NCI-H226 (cell line): ENCODE measurements around the gene PDE1A.

Source experiments
- DNase-seq: peaks from one replicate; pipeline ENCODE4 v3.0.0-alpha.2; 2015

Gene PDE1A

DNA sequence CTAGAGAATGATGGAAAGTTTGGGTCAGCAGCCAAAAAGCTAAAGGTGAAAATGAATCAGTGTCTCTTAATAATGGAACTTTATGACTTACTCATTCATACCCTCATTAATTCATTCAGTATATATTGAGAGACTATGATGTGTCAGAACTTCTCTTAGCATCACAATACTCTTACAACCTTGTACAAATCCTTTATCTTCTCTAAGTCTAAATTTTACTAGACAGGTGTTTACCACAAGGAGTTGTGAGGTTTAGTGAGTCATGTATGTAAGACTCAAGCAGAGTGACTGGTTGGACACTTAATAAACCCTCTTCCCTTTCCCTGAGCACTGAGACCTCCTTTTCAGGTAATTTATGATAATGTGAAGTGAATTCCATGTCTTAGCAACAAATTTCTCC is 311.6 kb downstream of the PDE1A start:
- DNase-seq, result no peak

DNA sequence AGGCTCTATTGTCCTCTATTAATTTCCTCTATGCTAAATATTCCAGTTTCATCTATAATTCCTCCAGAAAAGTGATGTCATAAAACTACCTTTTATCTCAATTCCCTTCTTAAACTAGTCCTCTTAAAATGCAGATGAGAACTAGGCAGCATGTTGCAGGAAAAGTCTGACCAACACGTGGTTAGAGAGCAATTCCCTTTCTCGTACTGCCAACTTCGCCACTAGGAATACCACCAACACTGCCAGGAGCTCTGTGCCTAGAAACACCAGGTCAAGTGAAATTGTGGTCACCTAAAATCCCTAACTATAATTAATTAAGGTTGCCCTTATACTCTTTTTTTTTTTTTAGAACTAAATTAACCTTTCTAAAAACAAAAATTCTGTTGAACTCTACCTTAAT is 313.5 kb downstream of the PDE1A start:
- DNase-seq, result no peak

DNA sequence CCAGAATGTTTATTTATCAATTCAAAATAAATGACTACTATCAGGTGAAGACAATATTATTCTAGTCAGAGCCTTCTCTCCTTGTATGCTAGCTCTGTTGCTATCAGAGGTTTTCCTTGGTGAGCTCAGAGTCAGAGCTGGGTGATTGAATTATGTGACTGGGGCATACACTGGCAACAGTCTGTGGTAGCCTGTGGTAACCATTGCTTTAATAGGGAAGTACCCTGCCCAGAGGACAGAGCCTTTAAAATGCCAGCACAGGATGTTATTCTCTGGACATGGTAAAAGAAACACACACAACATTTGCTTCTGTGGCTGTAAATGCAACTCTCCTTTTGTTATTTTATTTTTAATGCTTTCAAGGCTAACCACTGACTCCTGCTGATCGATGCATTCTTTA is 316.5 kb downstream of the PDE1A start:
- DNase-seq, result no peak

GRCh38 chr2:182103526-182103925 is 323.3 kb downstream of the PDE1A start:
- no peak for DNase-seq

DNA sequence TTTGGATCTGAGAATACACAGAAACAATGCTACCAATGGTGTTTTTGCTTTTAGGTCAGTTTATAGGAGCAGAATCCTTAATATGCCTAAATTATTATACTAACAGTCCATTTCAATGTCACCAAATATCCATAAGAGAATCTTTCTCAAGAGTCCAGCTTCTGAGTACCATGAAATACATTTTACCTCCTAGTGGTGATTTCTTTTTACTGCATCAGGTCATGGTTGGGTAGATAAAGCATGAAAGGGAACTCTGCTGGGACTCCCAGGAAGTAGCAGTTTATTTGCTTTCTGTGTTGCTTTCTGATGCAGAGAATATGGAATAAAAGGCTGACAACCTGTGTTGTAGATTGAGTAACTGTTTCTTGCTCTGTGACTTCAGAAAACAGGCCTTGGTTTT is 325.6 kb downstream of the PDE1A start:
- no peak for DNase-seq

DNA sequence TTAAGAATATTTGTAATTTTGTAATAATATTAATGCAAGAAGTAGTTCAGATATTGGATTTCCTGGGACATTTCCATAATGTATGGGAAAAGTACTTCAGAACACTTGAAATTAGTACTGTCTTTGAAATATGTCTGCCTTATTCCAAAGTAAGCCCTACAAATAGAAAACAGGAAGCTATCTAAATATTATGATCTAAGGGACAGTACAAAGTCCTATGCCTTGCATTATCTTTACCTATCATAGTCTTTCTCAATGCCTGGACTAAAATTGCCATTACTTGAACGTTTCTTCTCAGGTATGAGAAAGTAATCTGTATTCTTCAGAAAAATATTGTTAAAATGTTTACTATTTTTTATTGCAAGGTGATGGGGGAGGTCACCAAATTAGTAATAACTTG is 328.2 kb downstream of the PDE1A start:
- no peak for DNase-seq

GRCh38 chr2:182097571-182098164 is 329.2 kb downstream of the PDE1A start:
- DNase-seq, result no peak

DNA sequence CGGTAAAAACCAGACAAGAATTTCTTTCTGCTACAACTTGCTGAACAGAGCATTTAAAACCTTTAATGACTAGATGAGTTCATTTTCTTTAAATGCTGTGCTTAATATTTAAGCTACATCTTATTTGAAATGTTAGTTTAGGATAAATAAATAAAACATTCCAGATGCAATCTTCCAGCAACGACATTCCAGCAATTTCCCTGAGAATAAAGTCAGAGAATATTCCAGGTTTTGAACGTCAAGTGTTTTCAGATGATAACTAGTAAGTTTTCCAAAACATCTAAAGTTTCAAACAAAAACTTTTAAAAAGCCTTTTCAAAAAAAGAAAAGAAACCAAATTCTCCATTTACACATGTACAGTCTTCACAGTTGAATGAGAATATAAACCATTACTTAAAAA is 336.4 kb downstream of the PDE1A start:
- DNase-seq, result no peak
